ENCODE results near the gene PPIE. TPM values are rescaled to one million over a fixed set of nuclear protein-coding genes. Genes with fewer than 3 reads are reported as not detected.

The PPIE gene
- total and polyA plus RNA-seq, 2 of the 8 experiments (the other 6 are each of a cell fraction or from before 2014, with no cell fraction given): 38.9 to 56.1 TPM

DNA sequence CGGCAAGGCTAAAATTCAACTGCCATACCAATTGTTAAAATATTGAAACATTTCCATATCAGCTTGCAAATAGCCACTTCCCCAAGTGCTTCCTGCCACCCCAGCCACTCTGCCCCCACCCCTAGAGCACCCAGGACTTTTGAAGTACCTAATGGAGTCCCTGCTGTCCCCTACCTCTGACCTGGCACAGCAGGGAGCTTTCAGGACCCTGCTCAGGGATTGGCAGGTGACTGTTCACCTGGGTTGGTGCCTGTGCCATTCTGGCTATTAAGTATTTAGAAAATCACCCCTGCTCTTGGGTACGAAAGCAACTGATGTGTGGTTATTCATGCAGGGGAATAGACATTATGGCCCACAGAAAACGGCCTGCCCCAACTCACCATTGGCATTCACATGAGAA lies 38.3 kb upstream of the PPIE start:
- H3K27ac ChIP-seq (ENCODE audit: low read depth, low read length): no peak overlapping the region
- H3K79me1 ChIP-seq (ENCODE audit: low read depth, low read length): no peaks in the 10 kb centered on the region
- H2BK5ac ChIP-seq (ENCODE audit: low read depth, low read length): peak overlapping the region; percentile 9; the same call in 1 of the 2 replicates
- H3K4me3 ChIP-seq (ENCODE audit: extremely low read depth in 1 of 4, insufficient read depth in 2 of 4, low read depth in 3 of 4, low read length in 4 of 4): peak overlapping the region in 1 of 4 experiments; percentile 48; a peak in 1 of 8 replicates
- H3K4me2 ChIP-seq (ENCODE audit: insufficient read depth in 1 of 2, low read depth in 2 of 2, low read length in 2 of 2): peak overlapping the region in 1 of 2 experiments; percentile 46; a peak in 1 of 4 replicates
- no peak overlapping the region for H3K18ac ChIP-seq (ENCODE audit: extremely low read depth, low read length)
- peaks cover 31 to 93% (median 63%) of the 10 kb centered on the region in 4 experiments for H3K27me3 ChIP-seq (replicated peaks in 1 of 4; ENCODE audit: control insufficient read depth in 3 of 4, extremely low read depth in 1 of 4, insufficient read depth in 3 of 4, low read length in 3 of 4)
- H3K79me2 ChIP-seq (ENCODE audit: control insufficient read depth in 1 of 2, insufficient read depth in 2 of 2, low read length in 2 of 2): no peaks in the 10 kb centered on the region
- DNase-seq (ENCODE audit: low read depth in 1 of 2, low spot score in 2 of 2) (no peak), FAIRE-seq (no peak)
- CTCF ChIA-PET (ENCODE audit: partially characterized antibody): interaction anchor here (0.7 to 4.9 kb wide), 11 partner anchors 10 to 99 kb away, joined by 3 to 57 read pairs (median 4); partner anchors contain the start of gene NT5C1A
- no peak overlapping the region for H4K8ac ChIP-seq (ENCODE audit: extremely low read depth, insufficient read depth, low read length)
- peak overlapping the region; percentile 75; the same call in 1 of the 2 replicates for H2BK12ac ChIP-seq (ENCODE audit: low read depth, low read length)
- no peak overlapping the region for H2AFZ ChIP-seq (ENCODE audit: low read length)
- WGBS, 2 experiments (ENCODE audit: extremely low coverage in 1 of 2, insufficient coverage in 1 of 2, insufficient read length in 1 of 2, insufficient replicate concordance in 2 of 2, low coverage in 1 of 2, low lambda C conversion rate in 2 of 2, missing lambda C conversion rate in 1 of 2): 68% methylated on average over 3 of the region's 3 CpGs; no CpG with 5 or more reads in 1 of the 2 experiments
- no peaks in the 10 kb centered on the region for H3K9me3 ChIP-seq (ENCODE audit: insufficient read depth in 2 of 2, low read depth in 1 of 2, low read length in 1 of 2)
- H3K56ac ChIP-seq (replicated peaks; ENCODE audit: insufficient read length, low read depth, low read length): no peak overlapping the region
- H4K20me1 ChIP-seq (replicated peaks in 1 of 2; ENCODE audit: control insufficient read depth in 1 of 2, insufficient read depth in 2 of 2, low read length in 2 of 2): no peaks in the 10 kb centered on the region
- no peak overlapping the region for H2BK15ac ChIP-seq (ENCODE audit: low read length)
- no peak overlapping the region for H4K5ac ChIP-seq (ENCODE audit: insufficient read length, low read depth, low read length)
- 0 out of 2 replicates have a peak overlapping the region, but pooled peaks have one; percentile 39 for H2AK5ac ChIP-seq (ENCODE audit: low read depth, low read length)
- no peak overlapping the region for H3K4ac ChIP-seq (replicated peaks; ENCODE audit: insufficient read length, low read depth, low read length)
- peaks cover 0 to 17% (median 9%) of the 10 kb centered on the region in 4 experiments; a peak in 5 of 7 replicates for H3K4me1 ChIP-seq (replicated peaks in 1 of 4; ENCODE audit: control insufficient read depth in 3 of 4, insufficient read depth in 4 of 4, low read length in 3 of 4)
- H3K14ac ChIP-seq (ENCODE audit: insufficient read length): no peak overlapping the region
- no peak overlapping the region for H2BK120ac ChIP-seq (replicated peaks; ENCODE audit: low read depth, low read length)
- H3K36me3 ChIP-seq (ENCODE audit: control insufficient read depth in 2 of 4, insufficient read depth in 4 of 4, low read length in 3 of 4): no peaks in the 10 kb centered on the region
- H4K91ac ChIP-seq (replicated peaks; ENCODE audit: insufficient read length, low read length): no peak overlapping the region
- POLR2A ChIA-PET (ENCODE audit: partially characterized antibody): interaction anchor here (1.0 to 4.0 kb wide), 7 partner anchors 10 to 124 kb away, joined by 3 to 32 read pairs (median 7); partner anchors contain the start of genes HPCAL4 and PABPC4
- peak overlapping the region; percentile 61; the same call in 1 of the 2 replicates for H2BK20ac ChIP-seq (ENCODE audit: low read length)
- H3K23ac ChIP-seq (ENCODE audit: insufficient read length): no peak overlapping the region
- H3K9ac ChIP-seq (replicated peaks in 1 of 4; ENCODE audit: extremely low read depth in 1 of 4, low read depth in 3 of 4, low read length in 3 of 4): no peak overlapping the region
- H3K23me2 ChIP-seq (ENCODE audit: low read depth, low read length): no peaks in the 10 kb centered on the region; the same call in 1 of the 2 replicates
- TF ChIP-seq RXRA (IDR thresholded peaks at IDR 0.05; ENCODE audit: insufficient read depth, low read depth, low read length) (no peak), TBP (IDR thresholded peaks at IDR 0.05; ENCODE audit: low read depth, low read length) (no peak), SUZ12 (IDR thresholded peaks at IDR 0.05; ENCODE audit: low read length) (no peak), EGR1 (IDR thresholded peaks at IDR 0.05; ENCODE audit: borderline replicate concordance, low read depth, low read length) (no peak), CBX5 (IDR thresholded peaks at IDR 0.05; ENCODE audit: low read depth, low read length) (no peak), SIN3A (conservative IDR thresholded peaks at IDR 0.05 in 1 of 2, IDR thresholded peaks at IDR 0.05 in 1 of 2; ENCODE audit: low read depth in 1 of 2, low read length in 2 of 2) (no peak), POLR2A (IDR thresholded peaks at IDR 0.05; ENCODE audit: control extremely low read depth in 1 of 2, low read depth in 2 of 2, low read length in 2 of 2) (no peak), SP2 (IDR thresholded peaks at IDR 0.05; ENCODE audit: low read length) (no peak), CEBPB (IDR thresholded peaks at IDR 0.05; ENCODE audit: low read depth, low read length) (no peak), GTF2F1 (IDR thresholded peaks at IDR 0.05; ENCODE audit: borderline replicate concordance, low read depth, low read length) (no peak), BACH1 (IDR thresholded peaks at IDR 0.05; ENCODE audit: low read length) (no peak), RFX5 (IDR thresholded peaks at IDR 0.05; ENCODE audit: borderline replicate concordance, low read depth, low read length) (no peak)
- TF ChIP-seq, protein P1, sequence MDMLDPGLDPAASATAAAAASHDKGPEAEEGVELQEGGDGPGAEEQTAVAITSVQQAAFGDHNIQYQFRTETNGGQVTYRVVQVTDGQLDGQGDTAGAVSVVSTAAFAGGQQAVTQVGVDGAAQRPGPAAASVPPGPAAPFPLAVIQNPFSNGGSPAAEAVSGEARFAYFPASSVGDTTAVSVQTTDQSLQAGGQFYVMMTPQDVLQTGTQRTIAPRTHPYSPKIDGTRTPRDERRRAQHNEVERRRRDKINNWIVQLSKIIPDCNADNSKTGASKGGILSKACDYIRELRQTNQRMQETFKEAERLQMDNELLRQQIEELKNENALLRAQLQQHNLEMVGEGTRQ (IDR thresholded peaks at IDR 0.05; ENCODE audit: low read length): no peak
